Esophagus squamous epithelium (tissue), 4 donors: ENCODE data around the gene LSM3.

Experiments
- CTCF ChIP-seq, 6 experiments: fragments of 450-650 bp in 4 of 6; fragments of 200-600 bp in 2 of 6; sonication (generic) in 2 of 6; IDR thresholded peaks; one replicate each; pipeline ENCODE4 v1.5.1; 2016 to 2019; ENCODE audit warnings: antibody characterized with exemption in 6 of 6, mild to moderate bottlenecking in 4 of 6, moderate library complexity in 4 of 6
- POLR2A ChIP-seq, 4 donors: fragments of 450-650 bp; IDR thresholded peaks; one replicate each; pipeline ENCODE4 v1.6.1; 2017; ENCODE audit warnings: antibody characterized with exemption in 4 of 4, mild to moderate bottlenecking in 4 of 4, moderate library complexity in 3 of 4

- TF ChIP-seq CTCF (IDR thresholded peaks at IDR 0.05), result no peak
- TF ChIP-seq POLR2A (IDR thresholded peaks at IDR 0.05), result no peak
Measured at GRCh38 chr3:14161282-14161681, 17.3 kb upstream of the LSM3 start.
